SK-N-SH treated with all-trans-retinoic acid at 6 μM for 48 hours (cell line): ENCODE measurements around the gene ZNF654.

Experiments used
- BACH2 ChIP-seq: fragments of 250-450 bp; sonication (Bioruptor Pico); IDR thresholded peaks from 2 replicates; pipeline ENCODE4 v1.9.0; 2021; ENCODE audit warnings: mild to moderate bottlenecking, borderline replicate concordance
- CSDC2 ChIP-seq: fragments of 250-450 bp; sonication (Bioruptor Pico); IDR thresholded peaks from 2 replicates; pipeline ENCODE4 v1.5.0; 2020; ENCODE audit warnings: mild to moderate bottlenecking, moderate library complexity
- ESRRG ChIP-seq: fragments of 250-450 bp; sonication (Bioruptor Pico); IDR thresholded peaks from 2 replicates; pipeline ENCODE4 v1.6.1; 2021; ENCODE audit warnings: mild to moderate bottlenecking
- ISL1 ChIP-seq: fragments of 250-450 bp; sonication (Bioruptor Pico); IDR thresholded peaks from 2 replicates; pipeline ENCODE4 v2.1.2; 2022; ENCODE audit warnings: mild to moderate bottlenecking, moderate library complexity
- PATZ1 ChIP-seq: fragments of 250-450 bp; sonication (Bioruptor Pico); IDR thresholded peaks from 2 replicates; pipeline ENCODE4 v1.8.0; 2020; ENCODE audit warnings: mild to moderate bottlenecking, moderate library complexity, borderline replicate concordance
- ZC3H10 ChIP-seq: fragments of 250-450 bp; sonication (Bioruptor Pico); IDR thresholded peaks from 2 replicates; pipeline ENCODE4 v1.5.1; 2021; ENCODE audit warnings: mild to moderate bottlenecking, moderate library complexity
- ZFP3 ChIP-seq: fragments of 250-450 bp; sonication (Bioruptor Pico); IDR thresholded peaks from 2 replicates; pipeline ENCODE4 v1.5.0; 2020; ENCODE audit warnings: mild to moderate bottlenecking, moderate library complexity
- ZFP30 ChIP-seq: fragments of 450-650 bp; formaldehyde crosslinking; IDR thresholded peaks from 2 replicates; pipeline ENCODE4 v1.5.0; 2022; ENCODE audit warnings: mild to moderate bottlenecking, moderate library complexity
- TF ChIP-seq, protein P1 (sequence below): fragments of 250-450 bp; sonication (Bioruptor Pico); IDR thresholded peaks from 2 replicates; pipeline ENCODE4 v1.5.1; 2020; ENCODE audit warnings: low read depth, mild to moderate bottlenecking, moderate library complexity

DNA sequence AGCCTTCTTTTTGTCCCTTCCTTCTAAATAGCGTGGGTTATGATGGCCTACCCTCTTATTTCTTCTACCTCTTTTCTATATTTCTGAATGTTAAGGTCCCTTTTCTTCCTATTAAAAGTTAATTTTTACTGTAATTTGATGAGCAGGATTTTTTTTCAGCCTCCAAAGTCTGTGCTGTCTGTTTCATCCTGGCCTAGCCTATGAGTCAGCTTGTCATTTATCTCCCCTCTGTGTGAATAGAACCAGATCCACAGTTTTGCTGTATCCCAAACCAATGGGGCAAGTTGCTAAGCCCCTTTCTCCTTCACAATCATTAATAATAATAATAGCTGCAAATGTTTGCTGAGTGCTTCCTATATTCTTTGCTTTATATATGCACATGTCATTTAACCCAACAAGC, 72.6 kb downstream of the ZNF654 start:
- TF ChIP-seq ZFP30 (CRISPR knock-in tag), result no peak
- no peak for TF ChIP-seq ZFP3 (CRISPR knock-in tag)
- no peak for TF ChIP-seq ESRRG (CRISPR knock-in tag)
- TF ChIP-seq PATZ1 (CRISPR knock-in tag), result no peak
- TF ChIP-seq CSDC2, result no peak
- TF ChIP-seq, protein P1, sequence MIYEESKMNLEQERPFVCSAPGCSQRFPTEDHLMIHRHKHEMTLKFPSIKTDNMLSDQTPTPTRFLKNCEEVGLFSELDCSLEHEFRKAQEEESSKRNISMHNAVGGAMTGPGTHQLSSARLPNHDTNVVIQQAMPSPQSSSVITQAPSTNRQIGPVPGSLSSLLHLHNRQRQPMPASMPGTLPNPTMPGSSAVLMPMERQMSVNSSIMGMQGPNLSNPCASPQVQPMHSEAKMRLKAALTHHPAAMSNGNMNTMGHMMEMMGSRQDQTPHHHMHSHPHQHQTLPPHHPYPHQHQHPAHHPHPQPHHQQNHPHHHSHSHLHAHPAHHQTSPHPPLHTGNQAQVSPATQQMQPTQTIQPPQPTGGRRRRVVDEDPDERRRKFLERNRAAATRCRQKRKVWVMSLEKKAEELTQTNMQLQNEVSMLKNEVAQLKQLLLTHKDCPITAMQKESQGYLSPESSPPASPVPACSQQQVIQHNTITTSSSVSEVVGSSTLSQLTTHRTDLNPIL, result no peak
- no peak for TF ChIP-seq ZC3H10 (CRISPR knock-in tag)
- TF ChIP-seq ISL1 (CRISPR knock-in tag), result no peak
- no peak for TF ChIP-seq BACH2
